Measurements from ENCODE around the gene RASD2.
A peak's percentile ranks its signal among the peaks of the same experiment; 100 is the strongest.

The RASD2 gene

DNA sequence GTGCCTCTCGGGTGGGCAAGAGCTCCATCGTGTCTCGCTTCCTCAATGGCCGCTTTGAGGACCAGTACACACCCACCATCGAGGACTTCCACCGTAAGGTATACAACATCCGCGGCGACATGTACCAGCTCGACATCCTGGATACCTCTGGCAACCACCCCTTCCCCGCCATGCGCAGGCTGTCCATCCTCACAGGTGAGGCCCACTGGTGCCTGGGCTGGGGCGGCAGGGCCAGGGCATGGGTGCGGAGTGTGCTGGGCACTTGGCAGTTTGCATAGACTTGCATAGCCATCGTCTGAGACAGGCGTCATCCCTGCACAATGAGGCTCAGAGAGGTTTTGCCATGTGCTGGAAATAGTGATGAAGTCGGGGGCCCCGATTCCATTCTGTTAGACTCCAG, 6.3 kb downstream of the RASD2 start:
- no peak overlapping the region for H3K4me3 ChIP-seq (ENCODE audit: control insufficient read depth, low read depth, low read length)
- DNase-seq (ENCODE audit: low read depth) = no peak
- TF ChIP-seq, protein P1, sequence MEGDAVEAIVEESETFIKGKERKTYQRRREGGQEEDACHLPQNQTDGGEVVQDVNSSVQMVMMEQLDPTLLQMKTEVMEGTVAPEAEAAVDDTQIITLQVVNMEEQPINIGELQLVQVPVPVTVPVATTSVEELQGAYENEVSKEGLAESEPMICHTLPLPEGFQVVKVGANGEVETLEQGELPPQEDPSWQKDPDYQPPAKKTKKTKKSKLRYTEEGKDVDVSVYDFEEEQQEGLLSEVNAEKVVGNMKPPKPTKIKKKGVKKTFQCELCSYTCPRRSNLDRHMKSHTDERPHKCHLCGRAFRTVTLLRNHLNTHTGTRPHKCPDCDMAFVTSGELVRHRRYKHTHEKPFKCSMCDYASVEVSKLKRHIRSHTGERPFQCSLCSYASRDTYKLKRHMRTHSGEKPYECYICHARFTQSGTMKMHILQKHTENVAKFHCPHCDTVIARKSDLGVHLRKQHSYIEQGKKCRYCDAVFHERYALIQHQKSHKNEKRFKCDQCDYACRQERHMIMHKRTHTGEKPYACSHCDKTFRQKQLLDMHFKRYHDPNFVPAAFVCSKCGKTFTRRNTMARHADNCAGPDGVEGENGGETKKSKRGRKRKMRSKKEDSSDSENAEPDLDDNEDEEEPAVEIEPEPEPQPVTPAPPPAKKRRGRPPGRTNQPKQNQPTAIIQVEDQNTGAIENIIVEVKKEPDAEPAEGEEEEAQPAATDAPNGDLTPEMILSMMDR (conservative IDR thresholded peaks at IDR 0.05; ENCODE audit: control insufficient read depth, insufficient read depth, low read depth, low read length) = no peak

- TF ChIP-seq, protein P1 (conservative IDR thresholded peaks at IDR 0.05; ENCODE audit: control insufficient read depth, insufficient read depth, low read depth, low read length) = peak; percentile 15
- DNase-seq (ENCODE audit: low read depth) = no peak
- no peak overlapping the region for H3K4me3 ChIP-seq (ENCODE audit: control insufficient read depth, low read depth, low read length)
These were observed 7.5 kb downstream of the RASD2 start for GRCh38 chr22:35547987-35548721.

GRCh38 chr22:35548722-35549112, 8.1 kb downstream of the RASD2 start:
- TF ChIP-seq, protein P1 (conservative IDR thresholded peaks at IDR 0.05; ENCODE audit: control insufficient read depth, insufficient read depth, low read depth, low read length) = no peak

DNA sequence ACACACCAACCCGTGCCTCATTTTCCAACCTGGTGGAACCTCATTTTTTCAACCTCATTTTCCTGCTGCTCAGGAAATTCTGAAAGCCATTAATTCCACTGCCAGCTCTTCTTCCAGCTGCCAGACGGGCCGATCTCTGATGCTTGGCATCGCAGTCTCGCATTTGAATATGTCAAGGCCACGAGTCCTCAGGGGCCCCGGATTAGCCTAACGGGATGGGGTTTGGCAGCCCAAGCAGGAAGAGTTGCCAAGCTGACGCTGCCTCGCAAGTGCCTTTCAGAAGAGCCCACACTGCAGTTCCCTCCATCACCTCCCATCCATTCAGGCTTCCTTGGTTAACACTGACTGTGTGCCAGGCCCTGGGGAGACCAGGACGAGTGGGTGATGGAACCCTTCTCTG, 8.7 kb downstream of the RASD2 start:
- H3K4me3 ChIP-seq (ENCODE audit: control insufficient read depth, low read depth, low read length) = no peak overlapping the region
- TF ChIP-seq, protein P1 (conservative IDR thresholded peaks at IDR 0.05; ENCODE audit: control insufficient read depth, insufficient read depth, low read depth, low read length) = no peak
- DNase-seq (ENCODE audit: low read depth) = no peak

More at GRCh38 chr22:35548722-35549112, 8.1 kb downstream of the RASD2 start:
- H3K4me3 ChIP-seq (ENCODE audit: control insufficient read depth, low read depth, low read length) = no peak overlapping the region
- DNase-seq (ENCODE audit: low read depth) = no peak

DNA sequence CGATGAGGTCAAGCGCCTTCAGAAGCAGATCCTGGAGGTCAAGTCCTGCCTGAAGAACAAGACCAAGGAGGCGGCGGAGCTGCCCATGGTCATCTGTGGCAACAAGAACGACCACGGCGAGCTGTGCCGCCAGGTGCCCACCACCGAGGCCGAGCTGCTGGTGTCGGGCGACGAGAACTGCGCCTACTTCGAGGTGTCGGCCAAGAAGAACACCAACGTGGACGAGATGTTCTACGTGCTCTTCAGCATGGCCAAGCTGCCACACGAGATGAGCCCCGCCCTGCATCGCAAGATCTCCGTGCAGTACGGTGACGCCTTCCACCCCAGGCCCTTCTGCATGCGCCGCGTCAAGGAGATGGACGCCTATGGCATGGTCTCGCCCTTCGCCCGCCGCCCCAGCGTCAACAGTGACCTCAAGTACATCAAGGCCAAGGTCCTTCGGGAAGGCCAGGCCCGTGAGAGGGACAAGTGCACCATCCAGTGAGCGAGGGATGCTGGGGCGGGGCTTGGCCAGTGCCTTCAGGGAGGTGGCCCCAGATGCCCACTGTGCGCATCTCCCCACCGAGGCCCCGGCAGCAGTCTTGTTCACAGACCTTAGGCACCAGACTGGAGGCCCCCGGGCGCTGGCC, 11.0 kb downstream of the RASD2 start:
- no peak for DNase-seq (ENCODE audit: low read depth)
- TF ChIP-seq, protein P1 (conservative IDR thresholded peaks at IDR 0.05; ENCODE audit: control insufficient read depth, insufficient read depth, low read depth, low read length) = no peak
- no peak overlapping the region for H3K4me3 ChIP-seq (ENCODE audit: control insufficient read depth, low read depth, low read length)

DNA sequence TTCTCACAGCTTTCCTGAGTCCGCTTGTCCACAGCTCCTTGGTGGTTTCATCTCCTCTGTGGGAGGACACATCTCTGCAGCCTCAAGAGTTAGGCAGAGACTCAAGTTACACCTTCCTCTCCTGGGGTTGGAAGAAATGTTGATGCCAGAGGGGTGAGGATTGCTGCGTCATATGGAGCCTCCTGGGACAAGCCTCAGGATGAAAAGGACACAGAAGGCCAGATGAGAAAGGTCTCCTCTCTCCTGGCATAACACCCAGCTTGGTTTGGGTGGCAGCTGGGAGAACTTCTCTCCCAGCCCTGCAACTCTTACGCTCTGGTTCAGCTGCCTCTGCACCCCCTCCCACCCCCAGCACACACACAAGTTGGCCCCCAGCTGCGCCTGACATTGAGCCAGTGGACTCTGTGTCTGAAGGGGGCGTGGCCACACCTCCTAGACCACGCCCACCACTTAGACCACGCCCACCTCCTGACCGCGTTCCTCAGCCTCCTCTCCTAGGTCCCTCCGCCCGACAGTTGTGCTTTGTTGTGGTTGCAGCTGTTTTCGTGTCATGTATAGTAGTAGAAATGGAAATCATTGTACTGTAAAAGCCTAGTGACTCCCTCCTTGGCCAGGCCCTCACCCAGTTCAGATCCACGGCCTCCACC, 11.7 kb downstream of the RASD2 start:
- no peak overlapping the region for H3K4me3 ChIP-seq (ENCODE audit: control insufficient read depth, low read depth, low read length)
- TF ChIP-seq, protein P1 (conservative IDR thresholded peaks at IDR 0.05; ENCODE audit: control insufficient read depth, insufficient read depth, low read depth, low read length) = no peak
- DNase-seq (ENCODE audit: low read depth) = peak; percentile 30

All from fibroblast of mammary gland (primary cell).